Heart left ventricle (tissue), 13 donors: ENCODE data around the gene CBL.
"Not testable (repeated sequence)": the region's sequence is repeated elsewhere in the genome, so short reads cannot be mapped to it uniquely, and the experiment has no call there.

Source experiments
- POLR2A ChIP-seq, 2 donors: fragments of 450-650 bp; IDR thresholded peaks; one replicate each; pipeline ENCODE4 v1.6.1; 2017; ENCODE audit warnings: antibody characterized with exemption in 2 of 2, mild to moderate bottlenecking in 2 of 2, moderate library complexity in 2 of 2
- TF ChIP-seq, protein P1 (sequence below), 12 donors: fragments of 200-600 bp; sonication (generic) in 4 of 12; IDR thresholded peaks; one replicate each; pipeline versions ENCODE4 v1.5.0 to v1.8.0; 2018 to 2022; ENCODE audit warnings: antibody characterized with exemption in 12 of 12, mild to moderate bottlenecking in 5 of 12
- donor health status: ischemic (EF 13 %, LVEDD 7.1; RV severe dilation, severe dysfunction).
- donor health status: DM: no; HTN: yes; CAD: no.
- donor health status: DM: no; HTN: no; CAD: no.
- donor health status: ischemic (EF 25% LVEDD 6.9; RV normal size, moderate dysfunction).
- donor health status: ischemic (EF 25% LVEDD 5.7; RV mildly dilated, moderate dysfunction).
- donor health status: ischemic (EF 35%, LVEDD 5.7; RV mildly dilated, moderate dysfunction).
- donor health status: nonischemic (EF 11% LVEDD 7.7; RV severe dilation, severe dysfunction).
- donor health status: DM: yes; HTN: yes; CAD: no.
- donor health status: PGD.
- donor health status: ischemic (EF 29% LVEDD 5.4; RV normal size, mild dysfunction).
- donor health status: nonischemic (EF 23%, LVEDD 6.1; RV moderate dilation, normal function).

DNA sequence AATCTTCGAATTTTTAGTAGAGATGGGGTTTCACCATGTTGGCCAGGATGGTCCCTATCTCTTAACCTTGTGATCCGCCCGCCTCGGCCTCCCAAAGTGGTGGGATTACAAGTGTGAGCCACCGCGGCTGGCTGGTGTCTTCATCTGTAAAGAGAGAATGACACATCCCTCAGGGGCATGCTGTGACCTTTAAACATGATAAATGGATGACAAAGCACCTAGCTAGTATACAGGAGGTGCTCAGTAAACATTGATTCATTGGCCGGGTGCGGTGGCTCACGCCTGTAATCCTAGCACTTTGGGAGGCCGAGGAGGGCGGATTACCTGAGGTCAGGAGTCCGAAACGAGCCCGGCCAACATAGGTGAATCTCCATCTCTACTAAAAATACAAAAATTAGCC is 14.9 kb upstream of the CBL start:
- TF ChIP-seq, protein P1, sequence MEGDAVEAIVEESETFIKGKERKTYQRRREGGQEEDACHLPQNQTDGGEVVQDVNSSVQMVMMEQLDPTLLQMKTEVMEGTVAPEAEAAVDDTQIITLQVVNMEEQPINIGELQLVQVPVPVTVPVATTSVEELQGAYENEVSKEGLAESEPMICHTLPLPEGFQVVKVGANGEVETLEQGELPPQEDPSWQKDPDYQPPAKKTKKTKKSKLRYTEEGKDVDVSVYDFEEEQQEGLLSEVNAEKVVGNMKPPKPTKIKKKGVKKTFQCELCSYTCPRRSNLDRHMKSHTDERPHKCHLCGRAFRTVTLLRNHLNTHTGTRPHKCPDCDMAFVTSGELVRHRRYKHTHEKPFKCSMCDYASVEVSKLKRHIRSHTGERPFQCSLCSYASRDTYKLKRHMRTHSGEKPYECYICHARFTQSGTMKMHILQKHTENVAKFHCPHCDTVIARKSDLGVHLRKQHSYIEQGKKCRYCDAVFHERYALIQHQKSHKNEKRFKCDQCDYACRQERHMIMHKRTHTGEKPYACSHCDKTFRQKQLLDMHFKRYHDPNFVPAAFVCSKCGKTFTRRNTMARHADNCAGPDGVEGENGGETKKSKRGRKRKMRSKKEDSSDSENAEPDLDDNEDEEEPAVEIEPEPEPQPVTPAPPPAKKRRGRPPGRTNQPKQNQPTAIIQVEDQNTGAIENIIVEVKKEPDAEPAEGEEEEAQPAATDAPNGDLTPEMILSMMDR (IDR thresholded peaks at IDR 0.05), result not testable (repeated sequence)
- TF ChIP-seq POLR2A (IDR thresholded peaks at IDR 0.05), result not testable (repeated sequence)
